Psoas muscle (tissue), 8 donors: ENCODE measurements around the gene NDNF. TPM values are rescaled to one million over a fixed set of nuclear protein-coding genes. Genes with fewer than 3 reads are reported as not detected.

Source experiments
- ATAC-seq, 4 donors: fragments of 200-7000 bp; cut with Tn5 transposase; one replicate each; pipeline ENCODE4 v1.9.1; 2020; ENCODE audit warnings: moderate library complexity in 3 of 4, mild to moderate bottlenecking in 2 of 4
- DNase-seq, 2 donors: peaks; one replicate each; pipeline ENCODE4 v3.0.0-alpha.2; 2020
- H3K27ac ChIP-seq: fragments of 200-600 bp; one replicate; pipeline ENCODE4 v1.8.0; 2022
- H3K27me3 ChIP-seq, 3 donors: fragments of 200-600 bp in 1 of 3; one replicate each; pipeline versions ENCODE4 v1.6.1 to v1.8.0; 2013 to 2022; ENCODE audit warnings: low read length in 2 of 3, mild to moderate bottlenecking in 2 of 3, moderate library complexity in 1 of 3; ENCODE audit not compliant: insufficient read depth in 3 of 3
- H3K36me3 ChIP-seq, 2 donors: fragments of 200-600 bp in 1 of 2; one replicate each; pipeline versions ENCODE4 v1.6.1 to v1.8.0; 2013 to 2022; ENCODE audit warnings: low read depth in 1 of 2, mild to moderate bottlenecking in 1 of 2, moderate library complexity in 1 of 2; ENCODE audit not compliant: insufficient read depth in 1 of 2
- H3K4me1 ChIP-seq: fragments of 200-600 bp; one replicate; pipeline ENCODE4 v1.8.0; 2022
- H3K4me3 ChIP-seq: fragments of 200-600 bp; one replicate; pipeline ENCODE4 v1.8.0; 2022; ENCODE audit warnings: mild to moderate bottlenecking
- H3K9me3 ChIP-seq: fragments of 200-600 bp; one replicate; pipeline ENCODE4 v1.8.0; 2022
- WGBS, 3 donors: extraction: QIAGEN DNeasy Blood & Tissue Kit; methylation state at CpG; one replicate each; pipeline versions ENCODE4 v1.1.6 to v1.1.7; 2013; 5-methylcytosine and 5-hydroxymethylcytosine counted together
- intact Hi-C, 2 donors: fragments of 100-400 bp; cut with DNase I; formaldehyde crosslinking; loops; one replicate each; pipeline versions ENCODE4 v1.11.0 to v1.14.2; 2022
- polyA plus RNA-seq, 3 donors: library from polyadenylated mRNA; stranded (reverse); fragments of 200-250 nt; gene quantifications; one replicate each; pipeline ENCODE4 v1.2.3, GENCODE V29; 2013
- total RNA-seq, 4 donors: library from RNA; stranded (reverse); fragmentation: NEBNext Ultra II Directional in 2 of 4; extraction: Animal tissue kit (Norgen Biotek cat#: 25700) in 2 of 4; gene quantifications; one replicate each; pipeline versions ENCODE4 v1.2.1 to v1.2.4, GENCODE V29; 2021 to 2023
- TF ChIP-seq, protein P1 (sequence below): fragments of 200-600 bp; IDR thresholded peaks from one replicate; pipeline ENCODE4 v1.8.0; 2022; ENCODE audit warnings: antibody characterized with exemption
- donor health status: healthy with polysubstance abuse.
- donor health status: DM: no; HTN: no; CAD: no; lungs with moderate emphysema.
- donor health status: Bipolar disorder and iron deficiency.
- donor health status: healthy.
- donor health status: DM: yes; HTN: yes; CAD: no.
- donor health status: DM: no; HTN: no; CAD: no.
- donor health status: DM: no; HTN: no; CAD: no.
- donor health status: DM: yes; HTN: yes; CAD: no.

NDNF gene
- total and polyA plus RNA-seq, 7 donors: 2.1 to 7.6 (median 3.4) TPM

- H3K27me3 ChIP-seq: no peaks in the 10 kb centered on the region
- ATAC-seq: no peak
- WGBS, 3 donors: 47 to 59% (median 50%) methylated on average over 3 of the region's 3 CpGs
- TF ChIP-seq, protein P1, sequence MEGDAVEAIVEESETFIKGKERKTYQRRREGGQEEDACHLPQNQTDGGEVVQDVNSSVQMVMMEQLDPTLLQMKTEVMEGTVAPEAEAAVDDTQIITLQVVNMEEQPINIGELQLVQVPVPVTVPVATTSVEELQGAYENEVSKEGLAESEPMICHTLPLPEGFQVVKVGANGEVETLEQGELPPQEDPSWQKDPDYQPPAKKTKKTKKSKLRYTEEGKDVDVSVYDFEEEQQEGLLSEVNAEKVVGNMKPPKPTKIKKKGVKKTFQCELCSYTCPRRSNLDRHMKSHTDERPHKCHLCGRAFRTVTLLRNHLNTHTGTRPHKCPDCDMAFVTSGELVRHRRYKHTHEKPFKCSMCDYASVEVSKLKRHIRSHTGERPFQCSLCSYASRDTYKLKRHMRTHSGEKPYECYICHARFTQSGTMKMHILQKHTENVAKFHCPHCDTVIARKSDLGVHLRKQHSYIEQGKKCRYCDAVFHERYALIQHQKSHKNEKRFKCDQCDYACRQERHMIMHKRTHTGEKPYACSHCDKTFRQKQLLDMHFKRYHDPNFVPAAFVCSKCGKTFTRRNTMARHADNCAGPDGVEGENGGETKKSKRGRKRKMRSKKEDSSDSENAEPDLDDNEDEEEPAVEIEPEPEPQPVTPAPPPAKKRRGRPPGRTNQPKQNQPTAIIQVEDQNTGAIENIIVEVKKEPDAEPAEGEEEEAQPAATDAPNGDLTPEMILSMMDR: no peak
- no peak overlapping the region for H3K27ac ChIP-seq
- no peak overlapping the region for H3K4me3 ChIP-seq
- H3K9me3 ChIP-seq: no peaks in the 10 kb centered on the region
- intact Hi-C loops: no loop called here
- no peaks in the 10 kb centered on the region for H3K4me1 ChIP-seq
- DNase-seq: no peak
- no peaks in the 10 kb centered on the region for H3K36me3 ChIP-seq
Measured at GRCh38 chr4:121025540-121025939, 46.8 kb downstream of the NDNF start.

- H3K36me3 ChIP-seq: no peaks in the 10 kb centered on the region
- WGBS, 3 donors: 87 to 89% (median 88%) methylated on average over 1 of the region's 1 CpG
- no peak overlapping the region for H3K27ac ChIP-seq
- TF ChIP-seq, protein P1: no peak
- no peaks in the 10 kb centered on the region for H3K9me3 ChIP-seq
- intact Hi-C loops: no loop called here
- no peak overlapping the region for H3K4me3 ChIP-seq
- H3K4me1 ChIP-seq: no peaks in the 10 kb centered on the region
- no peaks in the 10 kb centered on the region for H3K27me3 ChIP-seq
- DNase-seq (no peak), ATAC-seq (no peak)
Measured at GRCh38 chr4:121018543-121018942, 53.8 kb downstream of the NDNF start.

GRCh38 chr4:121016611-121017010, 55.7 kb downstream of the NDNF start:
- no peaks in the 10 kb centered on the region for H3K27me3 ChIP-seq
- intact Hi-C loops: no loop called here
- ATAC-seq: no peak
- H3K4me3 ChIP-seq: no peak overlapping the region
- H3K36me3 ChIP-seq: no peaks in the 10 kb centered on the region
- no peak for DNase-seq
- TF ChIP-seq, protein P1: no peak
- no peaks in the 10 kb centered on the region for H3K9me3 ChIP-seq
- no peaks in the 10 kb centered on the region for H3K4me1 ChIP-seq
- no peak overlapping the region for H3K27ac ChIP-seq
- 70 to 73% (median 71%) methylated on average over 6 of the region's 6 CpGs for WGBS, 3 donors

DNA sequence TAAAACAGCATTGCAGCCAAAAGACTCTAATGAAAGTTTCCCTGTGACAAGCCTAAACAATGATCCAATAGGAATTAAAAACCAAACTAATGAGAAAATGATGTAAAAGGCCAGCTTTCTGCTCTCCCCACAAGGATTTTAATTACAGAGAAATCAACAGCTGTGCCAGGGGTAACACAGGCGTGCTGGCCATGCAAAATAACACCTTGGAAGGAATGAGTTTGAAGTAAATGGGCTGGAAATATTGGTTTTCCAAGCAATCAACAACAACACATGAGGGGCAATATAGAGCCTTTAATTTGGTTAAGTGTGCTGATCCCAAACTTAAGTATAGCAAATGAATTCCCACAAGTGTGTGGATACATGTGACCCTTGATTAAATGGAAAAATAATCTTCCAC, 56.9 kb downstream of the NDNF start:
- no peak for DNase-seq
- intact Hi-C loops: no loop called here
- TF ChIP-seq, protein P1: no peak
- ATAC-seq: no peak
- Histone ChIP-seq H3K9me3 (no peaks in the 10 kb centered on the region), H3K4me1 (no peaks in the 10 kb centered on the region), H3K27ac (no peak overlapping the region), H3K36me3 (no peaks in the 10 kb centered on the region), H3K4me3 (no peak overlapping the region), H3K27me3 (no peaks in the 10 kb centered on the region)
- 48 to 52% (median 51%) methylated on average over 1 of the region's 1 CpG for WGBS, 3 donors

- DNase-seq (no peak), ATAC-seq (no peak)
- H3K4me3 ChIP-seq: no peak overlapping the region
- no peaks in the 10 kb centered on the region for H3K4me1 ChIP-seq
- H3K27ac ChIP-seq: no peak overlapping the region
- no peaks in the 10 kb centered on the region for H3K9me3 ChIP-seq
- no peaks in the 10 kb centered on the region for H3K27me3 ChIP-seq
- TF ChIP-seq, protein P1: no peak
- WGBS, 3 donors: 88 to 94% (median 92%) methylated on average over 1 of the region's 1 CpG
- intact Hi-C loops: no loop called here
- H3K36me3 ChIP-seq: no peaks in the 10 kb centered on the region
Measured at GRCh38 chr4:121014544-121014943, 57.8 kb downstream of the NDNF start.
